Activated CD4-positive, alpha-beta T cell treated with anti-CD3 and anti-CD28 coated beads for 36 hours (primary cell): ENCODE measurements around the gene PLCB1. TPM values are rescaled to one million over a fixed set of nuclear protein-coding genes. Genes with fewer than 3 reads are reported as not detected.

Experiments
- ATAC-seq: fragments of 200-7000 bp; cut with Tn5 transposase; one replicate; pipeline ENCODE4 v1.10.0; 2021; ENCODE audit warnings: mild to moderate bottlenecking, moderate library complexity
- CTCF ChIA-PET: fragments of 350-600 bp; sonication (Branson Sonifier 250); formaldehyde crosslinking; loops from one replicate; lab custom pipeline; 2021; ENCODE audit warnings: antibody characterized with exemption; lab: Charles Lee
- POLR2A ChIA-PET: fragments of 350-600 bp; sonication (Branson Sonifier 250); formaldehyde crosslinking; loops from one replicate; lab custom pipeline; 2021; ENCODE audit warnings: antibody characterized with exemption, inconsistent platforms; lab: Charles Lee
- DNase-seq: peaks from one replicate; pipeline ENCODE4 v3.0.0-alpha.2; 2020
- H3K27ac Mint-ChIP-seq: one replicate; pipeline ENCODE4 v1.8.0; 2021; ENCODE audit warnings: mixed read lengths
- H3K27me3 Mint-ChIP-seq: one replicate; pipeline ENCODE4 v1.8.0; 2021; ENCODE audit warnings: mixed read lengths
- H3K36me3 Mint-ChIP-seq: one replicate; pipeline ENCODE4 v1.8.0; 2021; ENCODE audit warnings: low read depth, mixed read lengths
- H3K4me1 Mint-ChIP-seq: one replicate; pipeline ENCODE4 v1.8.0; 2021; ENCODE audit warnings: mixed read lengths
- H3K4me3 Mint-ChIP-seq: one replicate; pipeline ENCODE4 v1.8.0; 2021; ENCODE audit warnings: mild to moderate bottlenecking, moderate library complexity, mixed read lengths
- H3K9me3 Mint-ChIP-seq: one replicate; pipeline ENCODE4 v1.8.0; 2021; ENCODE audit warnings: low read depth, mixed read lengths
- intact Hi-C, 2 experiments: fragments of 100-400 bp; cut with DNase I in 1 of 2; cut with micrococcal nuclease in 1 of 2; formaldehyde crosslinking; loops; one replicate each; pipeline versions ENCODE4 v1.14.2 to v1.15.1; 2022 to 2024; cut with DNase I, micrococcal nuclease
- total RNA-seq, 2 experiments: library from RNA; stranded (reverse); gene quantifications; one replicate each; pipeline ENCODE4 v1.2.3, GENCODE V29; 2021

The PLCB1 gene
- total RNA-seq, 2 experiments from 2014 or later: 1.4 to 1.5 TPM

DNA sequence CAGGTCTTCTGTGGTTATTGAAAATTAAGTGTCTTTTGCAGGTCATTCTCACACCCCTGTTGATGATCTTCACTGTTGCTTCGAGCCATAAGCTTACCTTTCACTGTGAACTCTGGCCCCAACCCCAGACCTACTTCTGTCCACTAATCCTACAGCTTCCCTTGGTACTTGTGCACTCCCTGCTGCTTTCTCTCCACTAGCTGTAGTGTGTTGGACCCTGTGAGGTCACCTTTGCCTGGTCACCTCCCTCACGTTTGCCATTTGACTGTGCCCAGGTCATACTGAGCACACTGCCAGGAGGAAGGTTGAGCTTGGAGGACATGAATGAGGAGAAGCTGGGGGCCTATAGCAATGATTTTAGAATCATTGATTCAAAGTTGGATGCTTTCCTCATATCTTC, 94.0 kb downstream of the PLCB1 start:
- Mint-ChIP-seq H3K27me3 (no peaks in the 10 kb centered on the region), H3K9me3 (no peaks in the 10 kb centered on the region), H3K4me1 (no peaks in the 10 kb centered on the region), H3K27ac (no peak overlapping the region), H3K4me3 (no peak overlapping the region), H3K36me3 (no peaks in the 10 kb centered on the region)
- no peak for DNase-seq
- POLR2A ChIA-PET: no interaction called here
- CTCF ChIA-PET: interaction anchor here (1.3 kb wide), 1 partner anchor 88 kb away, joined by 3 read pairs; no protein-coding TSS in a partner anchor
- intact Hi-C loops: no loop called here
- ATAC-seq: no peak

DNA sequence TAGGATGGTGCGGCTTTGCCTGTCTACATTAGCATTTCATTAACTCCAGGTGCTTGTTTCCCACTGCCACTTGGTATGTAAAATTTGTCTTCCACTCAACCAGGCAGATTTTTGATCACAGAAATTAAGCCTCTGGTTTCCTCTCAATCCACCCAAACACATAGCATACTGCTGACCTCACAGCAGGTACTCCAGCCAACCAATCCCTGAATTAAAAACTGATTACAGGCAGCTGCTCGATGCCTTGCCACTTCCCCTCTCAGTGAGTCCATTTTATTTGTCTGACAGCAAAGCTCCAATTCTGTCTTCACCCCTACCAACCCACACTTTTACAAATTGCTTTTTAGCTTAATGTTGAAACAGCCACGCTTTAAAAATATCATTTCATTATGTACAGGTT, 95.2 kb downstream of the PLCB1 start:
- H3K4me1 Mint-ChIP-seq: no peaks in the 10 kb centered on the region
- peaks cover 2% of the 10 kb centered on the region for H3K27me3 Mint-ChIP-seq
- DNase-seq (no peak), ATAC-seq (no peak)
- H3K27ac Mint-ChIP-seq: no peak overlapping the region
- H3K9me3 Mint-ChIP-seq: no peaks in the 10 kb centered on the region
- no peaks in the 10 kb centered on the region for H3K36me3 Mint-ChIP-seq
- H3K4me3 Mint-ChIP-seq: no peak overlapping the region
- ChIA-PET POLR2A (no interaction called here), CTCF (no interaction called here)
- intact Hi-C loops: no loop called here

DNA sequence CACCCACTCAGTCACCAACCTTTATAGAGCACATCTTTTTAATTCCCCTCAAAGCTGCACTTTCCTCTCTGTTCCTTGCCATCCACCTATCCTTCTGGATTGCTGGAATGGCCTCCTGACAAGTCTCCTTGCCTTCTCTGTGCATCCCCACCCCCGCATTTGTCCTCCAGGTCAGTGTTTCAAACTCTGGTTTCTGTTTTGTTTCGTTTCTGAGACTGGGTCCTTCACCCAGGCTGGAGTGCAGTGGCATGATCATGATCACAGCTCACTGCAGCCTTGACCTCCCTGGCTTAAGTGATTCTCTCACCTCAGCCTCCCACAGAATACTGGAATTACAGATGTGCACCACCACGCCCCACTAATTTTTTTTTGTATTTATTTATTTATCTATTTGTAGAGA, 96.2 kb downstream of the PLCB1 start:
- no peak for DNase-seq
- Mint-ChIP-seq H3K4me1 (no peaks in the 10 kb centered on the region), H3K27me3 (peaks cover 4% of the 10 kb centered on the region), H3K36me3 (no peaks in the 10 kb centered on the region), H3K27ac (no peak overlapping the region), H3K9me3 (no peaks in the 10 kb centered on the region), H3K4me3 (no peak overlapping the region)
- ATAC-seq: no peak
- ChIA-PET CTCF (interaction anchor here (0.6 kb wide), 1 partner anchor 1060 kb away, joined by 4 read pairs; no protein-coding TSS in a partner anchor), POLR2A (no interaction called here)
- intact Hi-C loops: no loop called here

DNA sequence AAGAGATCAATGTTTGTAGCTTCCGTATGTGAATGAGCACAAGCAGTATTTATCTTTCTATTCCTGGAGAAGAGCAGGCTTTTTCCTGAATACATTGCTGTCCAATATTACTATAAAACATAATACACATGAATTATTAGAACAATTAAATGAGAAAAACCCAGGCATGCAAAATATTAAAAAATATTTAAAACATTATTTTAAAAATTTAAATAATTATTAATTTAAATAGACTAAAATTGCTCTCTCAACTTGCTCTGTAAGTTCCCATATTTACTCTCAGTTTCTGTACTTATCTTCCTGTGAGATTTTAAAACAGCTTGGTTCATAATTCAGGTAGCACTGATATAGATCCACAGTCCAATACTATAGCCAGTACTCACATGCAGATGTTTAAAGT, 97.0 kb downstream of the PLCB1 start:
- H3K9me3 Mint-ChIP-seq: no peaks in the 10 kb centered on the region
- intact Hi-C loops: no loop called here

DNA sequence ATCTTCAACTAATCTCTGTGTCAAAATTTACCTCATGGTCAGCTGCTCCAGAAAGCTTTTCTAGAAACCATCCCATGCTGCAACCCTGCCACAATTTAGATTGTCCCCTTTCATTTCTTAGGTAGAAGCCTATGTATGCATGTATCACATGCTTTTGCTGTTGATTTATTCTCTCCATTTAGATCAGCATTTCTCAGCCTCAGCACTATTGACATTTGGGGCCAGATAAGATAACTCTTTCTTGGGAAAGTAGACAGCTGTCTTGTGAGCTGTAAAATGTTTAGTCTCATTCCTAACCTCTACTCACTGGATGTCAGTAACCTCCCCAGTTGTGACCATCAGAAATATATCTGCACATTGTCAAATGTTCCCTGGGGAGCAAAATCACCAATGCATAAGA, 99.0 kb downstream of the PLCB1 start:
- POLR2A ChIA-PET: no interaction called here
- ATAC-seq (no peak), DNase-seq (no peak)
- Mint-ChIP-seq H3K9me3 (no peaks in the 10 kb centered on the region), H3K27ac (no peak overlapping the region), H3K36me3 (no peaks in the 10 kb centered on the region), H3K27me3 (peaks cover 4% of the 10 kb centered on the region), H3K4me1 (no peaks in the 10 kb centered on the region), H3K4me3 (no peak overlapping the region)
- intact Hi-C loops: no loop called here
- CTCF ChIA-PET: no interaction called here

More for the DNA sequence above, 97.0 kb downstream of the PLCB1 start:
- no peaks in the 10 kb centered on the region for H3K4me1 Mint-ChIP-seq
- ChIA-PET POLR2A (no interaction called here), CTCF (no interaction called here)
- ATAC-seq: no peak
- no peaks in the 10 kb centered on the region for H3K36me3 Mint-ChIP-seq
- no peak overlapping the region for H3K27ac Mint-ChIP-seq
- H3K4me3 Mint-ChIP-seq: no peak overlapping the region
- DNase-seq: no peak
- H3K27me3 Mint-ChIP-seq: peaks cover 4% of the 10 kb centered on the region

DNA sequence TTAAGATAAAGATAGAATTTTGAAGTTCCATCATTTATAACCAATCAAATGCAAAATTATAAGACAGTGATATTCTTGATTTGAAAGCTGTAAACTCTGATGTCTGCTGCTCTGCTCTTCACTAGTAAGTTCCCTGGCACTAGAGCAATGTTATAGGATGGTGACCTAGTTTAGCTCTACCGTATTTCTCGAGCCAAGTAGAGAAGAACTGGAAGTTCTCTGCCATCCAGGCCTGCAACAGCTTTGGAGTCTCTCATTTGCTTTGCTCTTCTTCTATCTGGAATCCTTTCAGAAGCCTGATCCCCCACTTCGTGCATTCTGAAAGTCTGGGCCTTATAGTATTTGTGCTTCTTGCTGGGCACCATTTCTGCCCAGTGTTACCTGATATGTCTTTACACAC, 100.3 kb downstream of the PLCB1 start:
- H3K36me3 Mint-ChIP-seq: no peaks in the 10 kb centered on the region
- intact Hi-C loops: no loop called here

DNA sequence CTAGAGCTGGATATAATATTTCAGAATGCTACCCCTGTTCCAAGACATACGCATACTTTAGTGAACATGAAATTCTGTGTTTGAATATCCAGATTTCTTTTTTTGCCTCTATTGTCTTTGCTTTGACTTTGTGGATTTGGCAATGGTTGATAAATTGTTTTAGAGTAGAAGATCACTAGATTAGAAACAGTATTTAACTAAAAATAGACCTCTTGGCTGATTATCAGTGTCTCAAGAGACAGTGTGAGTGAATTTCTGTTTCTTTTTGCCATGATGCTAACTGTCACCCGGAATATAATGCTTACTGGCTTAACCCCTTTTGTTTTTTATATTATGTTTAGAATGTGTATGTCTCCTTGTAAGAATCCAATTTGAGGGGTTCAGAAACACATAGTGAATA, 102.5 kb downstream of the PLCB1 start:
- ATAC-seq (no peak), DNase-seq (no peak)
- Mint-ChIP-seq H3K9me3 (no peaks in the 10 kb centered on the region), H3K4me3 (no peak overlapping the region), H3K27ac (no peak overlapping the region), H3K36me3 (no peaks in the 10 kb centered on the region), H3K27me3 (peaks cover 4% of the 10 kb centered on the region), H3K4me1 (no peaks in the 10 kb centered on the region)
- intact Hi-C loops: no loop called here
- POLR2A ChIA-PET: no interaction called here
- CTCF ChIA-PET: interaction anchor here (0.5 kb wide), 1 partner anchor 148 kb away, joined by 3 read pairs; no protein-coding TSS in a partner anchor

More for the DNA sequence above, 100.3 kb downstream of the PLCB1 start:
- Mint-ChIP-seq H3K27ac (no peak overlapping the region), H3K9me3 (no peaks in the 10 kb centered on the region), H3K4me1 (no peaks in the 10 kb centered on the region), H3K4me3 (no peak overlapping the region), H3K27me3 (peaks cover 4% of the 10 kb centered on the region)
- ChIA-PET POLR2A (no interaction called here), CTCF (no interaction called here)
- ATAC-seq (no peak), DNase-seq (no peak)

DNA sequence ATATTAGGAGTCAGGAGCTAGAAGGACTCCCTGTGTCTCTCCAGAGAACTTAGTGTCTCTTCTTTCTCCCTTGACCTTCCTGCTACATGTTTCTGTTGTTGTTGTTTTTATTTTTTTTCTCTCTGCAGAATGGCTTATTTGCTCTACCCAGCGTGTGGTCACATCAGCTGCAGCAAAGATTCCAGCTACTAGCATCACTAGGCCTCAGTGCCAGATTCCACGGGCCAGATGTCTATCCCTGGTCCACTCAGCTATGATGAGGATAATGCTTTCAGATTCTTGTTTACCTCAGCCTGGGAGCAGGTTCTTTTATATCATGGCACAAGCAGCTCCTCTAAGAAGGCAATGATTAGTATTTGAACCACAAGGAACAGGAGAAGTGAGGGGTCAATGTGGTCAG, 110.0 kb downstream of the PLCB1 start:
- ATAC-seq: no peak
- ChIA-PET POLR2A (no interaction called here), CTCF (interaction anchor here (0.8 kb wide), 1 partner anchor 9 kb away, joined by 4 read pairs; no protein-coding TSS in a partner anchor)
- H3K27me3 Mint-ChIP-seq: no peaks in the 10 kb centered on the region
- no peak overlapping the region for H3K4me3 Mint-ChIP-seq
- intact Hi-C loops: no loop called here
- DNase-seq: no peak
- H3K36me3 Mint-ChIP-seq: no peaks in the 10 kb centered on the region
- no peaks in the 10 kb centered on the region for H3K9me3 Mint-ChIP-seq
- peaks cover 2% of the 10 kb centered on the region for H3K4me1 Mint-ChIP-seq
- H3K27ac Mint-ChIP-seq: no peak overlapping the region

DNA sequence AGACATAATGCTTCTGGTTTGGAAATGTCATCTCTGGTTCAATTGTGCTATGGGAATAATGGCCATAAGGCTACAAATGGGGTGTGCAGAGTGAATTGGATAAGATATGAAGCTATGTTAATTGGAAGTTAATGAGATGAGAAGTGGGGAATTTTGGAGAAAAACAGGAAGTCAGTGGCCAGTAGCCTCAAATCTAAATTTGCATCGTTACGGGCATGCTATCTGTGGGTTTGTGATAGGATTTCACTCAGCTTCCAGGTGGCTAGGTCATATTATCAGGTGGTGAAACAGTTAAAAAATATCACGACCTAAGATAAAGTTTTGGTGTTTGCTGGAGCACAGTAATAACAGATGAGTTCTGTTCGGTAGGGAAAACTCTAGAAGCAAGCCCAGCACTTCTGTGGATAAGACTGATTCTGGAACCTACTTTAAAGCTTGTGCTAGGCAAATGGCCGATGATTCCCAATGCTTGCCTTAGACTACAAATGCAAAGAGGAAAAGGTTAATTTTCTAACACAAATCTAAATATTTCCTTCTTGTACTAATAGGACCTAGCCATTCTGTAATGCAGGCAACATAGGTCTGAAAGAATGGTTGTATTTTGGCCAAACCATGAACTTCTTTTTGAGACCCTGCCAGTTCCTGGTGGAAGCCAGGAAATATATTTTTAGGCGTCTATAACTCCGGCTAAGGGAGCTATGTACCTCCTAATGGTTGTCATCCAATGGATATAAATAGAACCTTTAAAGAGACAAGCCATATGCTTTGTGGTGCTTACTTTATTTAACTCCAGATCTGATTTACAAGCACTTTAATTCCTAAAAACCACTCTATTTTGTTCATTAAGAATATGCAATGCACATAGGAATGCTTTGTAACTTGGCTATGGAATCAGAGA, 111.0 kb downstream of the PLCB1 start:
- Mint-ChIP-seq H3K4me3 (no peak overlapping the region), H3K36me3 (no peaks in the 10 kb centered on the region), H3K27me3 (no peaks in the 10 kb centered on the region), H3K4me1 (peaks cover 2% of the 10 kb centered on the region), H3K9me3 (no peaks in the 10 kb centered on the region), H3K27ac (no peak overlapping the region)
- ChIA-PET CTCF (interaction anchor here (0.8 to 1.1 kb wide), 2 partner anchors 8 to 178 kb away, joined by 3 to 4 read pairs; no protein-coding TSS in a partner anchor), POLR2A (interaction anchor here (0.6 kb wide), 1 partner anchor 392 kb away, joined by 3 read pairs; no protein-coding TSS in a partner anchor)
- DNase-seq (no peak), ATAC-seq (no peak)
- intact Hi-C loops: no loop called here

DNA sequence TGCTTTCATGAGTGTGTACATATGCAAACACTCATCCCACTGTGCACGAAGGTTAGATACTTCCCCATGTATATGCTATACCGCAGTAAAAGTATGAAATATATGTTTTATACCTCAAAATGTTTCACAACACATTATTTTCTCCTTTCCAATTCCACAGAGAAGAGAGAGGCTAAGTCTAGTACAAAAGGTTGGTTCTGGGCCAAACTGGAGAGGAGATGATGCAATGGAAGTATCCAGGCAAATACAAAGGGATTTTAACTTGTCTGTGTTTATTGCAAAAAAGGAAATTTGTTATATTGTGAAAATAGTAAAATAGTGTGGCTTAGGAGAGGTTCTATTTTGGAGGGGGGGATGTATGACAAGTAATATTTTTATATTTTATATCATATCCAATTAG, 112.6 kb downstream of the PLCB1 start:
- POLR2A ChIA-PET: no interaction called here
- Mint-ChIP-seq H3K4me1 (peaks cover 2% of the 10 kb centered on the region), H3K4me3 (no peak overlapping the region), H3K27ac (no peak overlapping the region), H3K27me3 (no peaks in the 10 kb centered on the region), H3K36me3 (no peaks in the 10 kb centered on the region), H3K9me3 (no peaks in the 10 kb centered on the region)
- CTCF ChIA-PET: no interaction called here
- DNase-seq (no peak), ATAC-seq (no peak)
- intact Hi-C loops: no loop called here

DNA sequence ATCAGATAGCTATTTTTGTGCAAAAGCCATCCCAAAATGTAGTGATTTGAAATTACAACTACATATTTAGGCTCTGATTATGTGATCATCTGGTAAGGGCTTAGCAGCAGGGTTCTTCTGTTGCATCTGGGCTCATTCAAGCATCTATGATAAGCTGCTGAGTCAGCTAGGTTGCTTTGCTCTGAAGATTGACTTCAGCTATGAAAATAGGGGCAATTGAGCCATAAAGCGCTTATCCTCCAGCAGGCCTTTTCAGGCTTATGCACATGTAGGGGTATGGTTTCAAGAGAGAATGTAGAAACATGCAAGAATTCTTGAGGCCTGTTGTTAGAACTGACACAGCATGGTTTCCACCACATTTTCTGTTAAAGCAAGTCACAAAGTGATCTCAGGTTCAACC, 114.1 kb downstream of the PLCB1 start:
- ATAC-seq: no peak
- Mint-ChIP-seq H3K27me3 (no peaks in the 10 kb centered on the region), H3K27ac (no peak overlapping the region), H3K4me1 (peaks cover 2% of the 10 kb centered on the region), H3K9me3 (no peaks in the 10 kb centered on the region), H3K4me3 (no peak overlapping the region), H3K36me3 (no peaks in the 10 kb centered on the region)
- intact Hi-C loops: no loop called here
- DNase-seq: no peak
- ChIA-PET POLR2A (no interaction called here), CTCF (interaction anchor here (0.6 kb wide), 1 partner anchor 1839 kb away, joined by 3 read pairs; no protein-coding TSS in a partner anchor)

DNA sequence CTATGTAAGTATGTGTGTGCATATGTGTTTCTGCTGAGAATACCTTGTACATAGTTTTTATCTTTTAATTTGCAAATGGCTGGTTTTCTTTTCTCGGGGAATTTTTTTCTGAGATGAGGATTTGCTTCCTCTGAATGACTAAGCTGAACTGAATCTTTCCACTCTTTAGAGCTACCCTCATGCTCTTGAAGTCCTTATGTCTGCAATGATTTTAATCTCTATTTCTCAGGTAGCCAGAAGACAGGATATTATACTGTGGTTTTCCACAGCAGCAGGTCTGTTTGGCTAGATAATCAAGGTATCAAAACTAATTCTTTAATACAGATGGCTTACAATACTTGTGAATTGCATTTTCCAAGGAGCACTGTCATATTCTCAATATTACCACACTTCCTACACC, 114.7 kb downstream of the PLCB1 start:
- DNase-seq: no peak
- ChIA-PET CTCF (no interaction called here), POLR2A (no interaction called here)
- H3K4me1 Mint-ChIP-seq: peaks cover 2% of the 10 kb centered on the region
- ATAC-seq: no peak
- no peak overlapping the region for H3K4me3 Mint-ChIP-seq
- no peaks in the 10 kb centered on the region for H3K36me3 Mint-ChIP-seq
- no peaks in the 10 kb centered on the region for H3K9me3 Mint-ChIP-seq
- H3K27ac Mint-ChIP-seq: no peak overlapping the region
- intact Hi-C loops: no loop called here
- no peaks in the 10 kb centered on the region for H3K27me3 Mint-ChIP-seq
